CD8-positive, alpha-beta memory T cell (primary cell): Measurements from ENCODE around the gene MAOB. TPM values are rescaled to one million over a fixed set of nuclear protein-coding genes. Genes with fewer than 3 reads are reported as not detected.

Source experiments
- CTCF ChIA-PET: fragments of 350-600 bp; sonication (Branson Sonifier 250); formaldehyde crosslinking; loops from one replicate; lab custom pipeline; 2021; ENCODE audit warnings: antibody characterized with exemption; lab: Charles Lee
- POLR2A ChIA-PET: fragments of 350-600 bp; sonication (Branson Sonifier 250); formaldehyde crosslinking; loops from one replicate; lab custom pipeline; 2021; ENCODE audit warnings: antibody characterized with exemption; lab: Charles Lee
- DNase-seq, 5 donors: peaks; one replicate each; pipeline versions ENCODE4 v3.0.0 to v3.0.0-alpha.2; 2020 to 2022; ENCODE audit warnings: mixed read lengths in 1 of 5
- H3K27ac ChIP-seq: one replicate; pipeline ENCODE4 v1.7.0; 2013; ENCODE audit warnings: low read depth, mild to moderate bottlenecking, low read length, moderate library complexity
- H3K27me3 ChIP-seq: 2 replicates; pipeline ENCODE4 v1.7.0; 2013; ENCODE audit warnings: low read length, mild to moderate bottlenecking; ENCODE audit not compliant: insufficient read depth, poor library complexity, severe bottlenecking
- H3K36me3 ChIP-seq: 2 replicates; pipeline ENCODE4 v1.7.0; 2013; ENCODE audit warnings: mild to moderate bottlenecking, low read length, moderate library complexity; ENCODE audit not compliant: insufficient read depth
- H3K4me1 ChIP-seq: 2 replicates; pipeline ENCODE4 v1.7.0; 2013; ENCODE audit warnings: mild to moderate bottlenecking, low read length, moderate library complexity; ENCODE audit not compliant: insufficient read depth
- H3K4me3 ChIP-seq: 2 replicates; pipeline ENCODE4 v1.7.0; 2013; ENCODE audit warnings: mild to moderate bottlenecking, low read length
- H3K9me3 ChIP-seq: 2 replicates; pipeline ENCODE4 v1.7.0; 2013; ENCODE audit warnings: mild to moderate bottlenecking, low read length
- H3K27ac Mint-ChIP-seq, 8 donors: one replicate each; pipeline ENCODE4 v1.8.0; 2020 to 2021; ENCODE audit warnings: mixed read lengths in 8 of 8, mild to moderate bottlenecking in 6 of 8, inconsistent platforms in 3 of 8, moderate library complexity in 3 of 8
- H3K27me3 Mint-ChIP-seq, 2 donors: one replicate each; pipeline ENCODE4 v1.8.0; 2020 to 2021; ENCODE audit warnings: mixed read lengths in 2 of 2, mild to moderate bottlenecking in 1 of 2, moderate library complexity in 1 of 2
- H3K36me3 Mint-ChIP-seq, 3 donors: one replicate each; pipeline ENCODE4 v1.8.0; 2020 to 2021; ENCODE audit warnings: mixed read lengths in 3 of 3, inconsistent platforms in 1 of 3, mild to moderate bottlenecking in 1 of 3
- H3K4me1 Mint-ChIP-seq, 3 donors: one replicate each; pipeline ENCODE4 v1.8.0; 2020 to 2021; ENCODE audit warnings: mixed read lengths in 3 of 3, inconsistent platforms in 1 of 3, mild to moderate bottlenecking in 1 of 3
- H3K4me3 Mint-ChIP-seq, 7 donors: one replicate each; pipeline ENCODE4 v1.8.0; 2020 to 2021; ENCODE audit warnings: mixed read lengths in 7 of 7, mild to moderate bottlenecking in 6 of 7, moderate library complexity in 4 of 7, inconsistent platforms in 2 of 7
- H3K9me3 Mint-ChIP-seq, 5 donors: one replicate each; pipeline ENCODE4 v1.8.0; 2020 to 2022; ENCODE audit warnings: mixed read lengths in 5 of 5, mild to moderate bottlenecking in 3 of 5, moderate library complexity in 2 of 5, inconsistent platforms in 1 of 5
- polyA plus RNA-seq: library from polyadenylated mRNA; unstranded; fragments of 300-500 nt; fragmentation: Illumina TruSeq; gene quantifications from one replicate; pipeline ENCODE4 v1.2.3, GENCODE V29; 2021
- total RNA-seq, 2 experiments: library from RNA; stranded (reverse); gene quantifications; one replicate each; pipeline ENCODE4 v1.2.3, GENCODE V29; 2021

MAOB gene
- total and polyA plus RNA-seq, 3 experiments from 2014 or later, result 0.43 TPM; not detected in 2

GRCh38 chrX:43717161-43717560 is 165.1 kb downstream of the MAOB start:
- H3K4me3 Mint-ChIP-seq, result no peak overlapping the region
- POLR2A ChIA-PET, result no interaction called here

GRCh38 chrX:43716696-43717095 is 165.6 kb downstream of the MAOB start:
- CTCF ChIA-PET, result no interaction called here
- no peaks in the 10 kb centered on the region for H3K27me3 ChIP-seq
- H3K9me3 Mint-ChIP-seq, result peaks cover 0 to 3% (median 0%) of the 10 kb centered on the region in 5 donors
- H3K36me3 Mint-ChIP-seq, result no peaks in the 10 kb centered on the region
- H3K4me1 ChIP-seq, result no peaks in the 10 kb centered on the region
- no peaks in the 10 kb centered on the region for H3K36me3 ChIP-seq
- no peak overlapping the region for H3K4me3 ChIP-seq
- DNase-seq, result no peak
- POLR2A ChIA-PET, result no interaction called here
- no peaks in the 10 kb centered on the region for H3K9me3 ChIP-seq
- no peak overlapping the region for H3K27ac Mint-ChIP-seq
- no peak overlapping the region for H3K27ac ChIP-seq
- peaks cover 0 to 4% of the 10 kb centered on the region in 2 donors for H3K27me3 Mint-ChIP-seq
- H3K4me3 Mint-ChIP-seq, result no peak overlapping the region
- no peaks in the 10 kb centered on the region for H3K4me1 Mint-ChIP-seq

More at GRCh38 chrX:43717161-43717560, 165.1 kb downstream of the MAOB start:
- Mint-ChIP-seq H3K27me3 (peaks cover 0 to 4% of the 10 kb centered on the region in 2 donors), H3K9me3 (peaks cover 0 to 3% (median 0%) of the 10 kb centered on the region in 5 donors), H3K36me3 (no peaks in the 10 kb centered on the region), H3K4me1 (no peaks in the 10 kb centered on the region), H3K27ac (no peak overlapping the region)
- CTCF ChIA-PET, result no interaction called here
- no peak for DNase-seq
- Histone ChIP-seq H3K27me3 (no peaks in the 10 kb centered on the region), H3K4me3 (no peak overlapping the region), H3K9me3 (no peaks in the 10 kb centered on the region), H3K36me3 (no peaks in the 10 kb centered on the region), H3K27ac (no peak overlapping the region), H3K4me1 (no peaks in the 10 kb centered on the region)

Other genes with a start within 250 kb of the MAOB start
- 10 to 100 TPM; 19.1 to 22.5 TPM for gene MAOA, start 226.2 kb downstream of the MAOB start, total RNA-seq
- gene MAOA, start 226.2 kb downstream of the MAOB start, polyA plus RNA-seq, result 4.4 TPM
- not detected for gene NDP, start 90.9 kb upstream of the MAOB start, total RNA-seq
- not detected for gene NDP, start 90.9 kb upstream of the MAOB start, polyA plus RNA-seq